Kidney glomerular epithelial cell (primary cell): ENCODE results near the gene IP6K1.
"Not testable (repeated sequence)": the region's sequence is repeated elsewhere in the genome, so short reads cannot be mapped to it uniquely, and the experiment has no call there.

Experiments used
- DNase-seq: peaks from one replicate; lab custom pipeline; 2025; lab: John Stamatoyannopoulos, UW

Gene IP6K1

DNA sequence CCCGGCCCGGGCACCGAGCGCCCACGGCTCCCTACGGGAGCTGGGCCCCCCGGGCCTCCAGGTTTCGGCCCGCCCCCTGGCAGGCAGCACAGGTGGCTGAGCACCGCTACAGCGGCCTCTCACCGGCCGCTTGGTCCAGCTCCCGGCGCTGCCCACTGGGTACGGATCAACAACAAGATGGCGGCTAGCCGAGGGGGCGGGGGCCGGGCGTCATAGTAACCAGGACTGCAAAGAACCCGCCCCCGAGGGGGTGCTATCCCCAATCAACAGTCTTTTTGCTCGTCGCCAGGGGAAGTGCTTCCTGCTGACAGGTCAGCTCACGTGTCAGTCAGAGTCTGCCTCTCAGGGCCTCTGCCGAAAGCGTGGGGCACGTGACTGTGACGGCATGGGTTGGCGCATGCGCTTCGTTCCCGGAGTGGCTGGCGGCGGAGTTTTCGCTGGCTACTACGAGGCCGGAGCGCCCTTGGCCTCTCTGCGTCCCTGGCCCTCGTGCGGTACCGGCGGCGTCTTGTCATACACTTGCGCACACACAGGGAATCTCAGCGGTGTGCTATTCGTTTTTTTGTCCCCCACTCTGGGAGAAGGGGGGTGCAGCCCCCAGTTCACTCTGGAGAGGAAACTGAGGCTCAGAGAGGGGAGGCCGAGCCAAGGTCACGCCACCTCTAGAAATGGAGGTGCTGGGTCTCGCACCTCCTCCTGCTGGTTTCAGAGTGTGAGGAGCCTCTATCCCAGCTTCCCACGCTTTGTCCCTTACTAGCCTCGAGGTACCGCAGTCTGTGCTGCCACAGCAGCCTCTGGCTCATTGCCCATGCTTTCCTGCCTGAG lies at the start of gene IP6K1:
Gene IP6K1, minus strand, starts transcription at position 186 of the 825 bp plus-strand sequence. CDS start 38,502 bp downstream, outside the sequence.
- peak; percentile 99 for DNase-seq

- DNase-seq, result no peak
Observed at GRCh38 chr3:49831341-49831740, 45.0 kb upstream of the IP6K1 start.

GRCh38 chr3:49826016-49826415 lies 39.7 kb upstream of the IP6K1 start:
- no peak for DNase-seq

- not testable (repeated sequence) for DNase-seq
Observed at GRCh38 chr3:49823131-49823530, 36.8 kb upstream of the IP6K1 start.

- peak; percentile 21 for DNase-seq
Observed at GRCh38 chr3:49813497-49814174, 27.3 kb upstream of the IP6K1 start, which contains the start of gene UBA7. TSS of gene UBA7 (minus strand) at chr3:49813953. CDS start at chr3:49813787, 166 bp downstream.

- DNase-seq, result no peak
Observed at GRCh38 chr3:49812916-49813496, 26.7 kb upstream of the IP6K1 start.

DNA sequence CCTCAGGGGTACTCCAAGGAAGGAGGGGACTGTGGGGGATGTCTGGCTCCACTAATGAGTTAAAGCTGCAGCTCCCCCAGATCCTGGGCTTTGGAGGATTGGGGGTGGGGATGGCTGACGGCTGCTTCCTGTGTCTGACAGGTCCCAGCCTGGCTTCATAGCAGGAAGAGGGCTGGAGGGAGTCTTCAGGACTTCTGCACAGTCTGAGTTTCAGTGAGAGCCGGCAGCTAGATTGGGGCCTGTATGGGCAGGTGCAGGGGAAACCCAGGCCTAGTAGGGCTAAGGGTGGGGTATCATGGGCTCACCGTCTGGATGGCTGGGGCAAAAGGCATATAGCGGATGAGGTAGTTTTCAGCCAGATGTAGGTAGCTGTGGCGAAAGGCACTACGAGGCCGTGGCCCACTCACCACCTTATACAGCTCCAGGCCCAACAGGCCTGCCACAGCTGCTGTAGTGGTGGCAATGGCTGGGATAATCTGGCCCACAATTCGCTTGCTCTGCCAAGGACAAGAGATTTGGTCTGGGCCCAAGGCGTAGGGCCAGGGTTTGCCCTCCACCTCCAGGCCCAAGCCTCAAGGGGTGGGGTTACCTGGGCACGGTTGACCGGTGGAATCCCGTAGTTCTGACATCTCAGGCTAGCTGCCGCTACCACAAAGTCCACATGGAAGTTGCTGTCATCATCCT lies 21.2 kb upstream of the IP6K1 start:
- no peak for DNase-seq

GRCh38 chr3:49806850-49807249 lies 20.5 kb upstream of the IP6K1 start:
- no peak for DNase-seq

DNA sequence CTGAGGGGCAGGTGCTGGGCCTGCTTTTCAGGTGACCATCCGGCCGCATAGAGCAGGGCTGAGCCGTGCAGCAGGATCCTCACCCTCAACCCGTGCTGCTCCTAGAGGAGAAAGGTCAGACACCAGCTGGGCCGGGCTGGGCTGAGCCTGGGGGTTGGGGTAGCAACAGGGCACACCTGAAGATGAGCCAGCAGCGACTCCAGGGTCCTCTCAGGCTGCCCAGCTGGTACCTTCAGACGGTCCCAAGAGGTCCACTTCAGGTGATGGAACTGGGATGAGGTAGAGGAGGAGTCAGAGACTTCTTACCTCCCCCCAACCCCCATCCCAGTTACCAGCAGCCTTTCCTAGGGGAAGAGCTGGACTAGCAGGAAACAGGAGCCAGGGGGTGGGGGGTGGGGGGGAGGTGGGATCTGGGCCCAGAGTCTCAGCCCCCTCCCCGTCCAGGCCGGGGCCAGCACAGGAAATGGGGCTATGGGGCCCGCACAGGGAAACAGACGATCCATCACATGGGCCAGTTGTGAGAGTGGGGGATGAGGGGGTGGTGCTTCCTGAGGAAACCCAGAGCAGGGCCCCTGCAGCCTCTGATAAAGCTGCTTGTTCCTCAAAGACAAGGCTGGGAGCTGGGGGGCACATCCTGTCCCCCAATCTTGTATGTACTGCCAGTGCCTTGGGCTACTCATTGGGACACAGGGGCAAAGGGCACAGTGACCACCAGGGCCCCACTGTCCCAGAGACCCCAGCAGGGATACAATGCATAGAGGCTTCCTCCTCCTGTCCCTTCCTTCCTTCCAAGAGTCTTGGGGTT lies 19.8 kb upstream of the IP6K1 start:
- no peak for DNase-seq

DNA sequence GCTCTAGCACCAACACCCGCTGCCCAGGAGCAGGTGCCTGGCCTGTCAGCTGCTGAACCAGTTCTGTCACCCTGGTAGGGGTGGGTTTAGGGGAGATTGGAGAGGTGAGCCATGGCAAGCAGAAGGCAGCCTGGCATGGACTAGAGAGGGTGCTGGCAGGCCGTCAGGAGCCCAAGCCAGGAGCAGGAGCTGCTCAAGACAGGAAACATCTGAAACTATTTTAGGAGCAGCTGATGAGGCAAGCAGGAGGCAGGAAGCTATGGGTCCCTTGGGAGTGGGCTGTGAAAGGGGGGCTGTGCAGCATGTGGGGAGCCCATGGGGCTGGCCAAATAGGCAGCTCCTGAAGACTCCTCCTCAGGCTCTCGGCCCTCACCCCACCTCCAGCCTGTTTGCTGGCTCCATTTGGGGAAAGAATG lies 19.0 kb upstream of the IP6K1 start:
- no peak for DNase-seq

GRCh38 chr3:49804141-49805041 lies 18.0 kb upstream of the IP6K1 start:
- DNase-seq, result no peak

GRCh38 chr3:49803465-49804140 lies 17.3 kb upstream of the IP6K1 start:
- DNase-seq, result no peak

DNA sequence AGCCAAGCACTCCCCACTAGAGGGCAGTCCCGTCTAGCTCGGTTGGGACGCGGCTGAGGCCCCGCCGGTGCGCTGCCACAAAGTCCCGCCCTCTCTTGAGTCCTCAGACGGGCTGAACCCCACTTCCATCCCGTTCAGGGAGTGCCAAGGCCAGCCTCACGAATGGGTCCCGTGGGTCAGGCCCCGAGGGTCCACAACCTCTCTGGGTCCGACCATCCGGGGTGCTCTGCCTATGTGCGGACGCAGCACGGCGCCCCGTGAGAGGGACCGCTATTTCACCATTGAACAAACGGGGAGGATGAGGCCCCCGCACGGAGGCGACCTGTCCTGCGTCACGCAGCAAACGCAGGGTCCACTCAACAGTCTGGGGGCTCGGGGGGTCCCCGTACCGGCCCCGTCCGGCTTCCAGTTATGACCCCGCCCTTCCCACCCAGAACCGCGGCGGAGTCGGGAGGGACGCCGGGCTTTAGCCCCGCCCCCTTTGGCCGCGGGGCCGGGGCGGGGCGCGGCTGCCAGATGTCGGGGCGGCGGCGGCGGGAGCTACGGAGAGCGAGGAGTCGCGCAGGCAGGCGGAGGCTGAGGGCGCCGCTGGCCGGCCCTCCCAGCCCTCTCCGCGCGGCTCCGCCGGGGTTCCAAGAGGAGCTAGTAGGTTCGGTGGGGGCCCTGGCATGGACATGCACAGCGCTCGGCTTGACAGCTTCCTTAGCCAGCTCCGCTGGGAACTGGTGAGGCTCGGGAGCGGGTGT lies 16.6 kb upstream of the IP6K1 start, which contains the start of gene INKA1:
Gene INKA1, plus strand, starts transcription at position 543 of the 746 bp plus-strand sequence. Its CDS starts 132 bp downstream, at position 675.
- peak; percentile 55 for DNase-seq

- DNase-seq, result no peak
Observed at GRCh38 chr3:49801160-49801559, 14.8 kb upstream of the IP6K1 start.

DNA sequence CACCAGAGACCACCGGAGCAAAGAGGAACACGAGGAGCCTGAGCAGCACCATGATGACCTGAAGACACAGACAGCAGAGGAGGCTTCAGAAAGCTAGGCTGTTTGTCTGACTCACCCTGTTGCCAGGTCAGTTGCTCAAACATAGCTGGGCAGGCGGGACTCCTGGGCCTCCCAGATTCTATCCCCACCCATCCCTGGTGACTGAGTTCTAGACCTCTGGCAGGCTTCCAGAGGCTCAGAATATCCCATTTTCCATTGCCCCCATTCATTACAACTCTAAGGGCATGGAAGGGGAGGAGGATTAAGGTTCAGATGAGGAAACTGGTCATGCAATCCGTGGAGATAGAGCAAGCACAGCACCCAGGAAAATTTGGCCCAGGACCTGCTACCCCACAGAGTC lies 13.4 kb upstream of the IP6K1 start, which contains the start of gene CDHR4:
Gene CDHR4, minus strand, starts transcription at position 113 of the 400 bp plus-strand sequence. Its CDS starts 61 bp downstream, at position 52.
- peak; percentile 32 for DNase-seq

DNA sequence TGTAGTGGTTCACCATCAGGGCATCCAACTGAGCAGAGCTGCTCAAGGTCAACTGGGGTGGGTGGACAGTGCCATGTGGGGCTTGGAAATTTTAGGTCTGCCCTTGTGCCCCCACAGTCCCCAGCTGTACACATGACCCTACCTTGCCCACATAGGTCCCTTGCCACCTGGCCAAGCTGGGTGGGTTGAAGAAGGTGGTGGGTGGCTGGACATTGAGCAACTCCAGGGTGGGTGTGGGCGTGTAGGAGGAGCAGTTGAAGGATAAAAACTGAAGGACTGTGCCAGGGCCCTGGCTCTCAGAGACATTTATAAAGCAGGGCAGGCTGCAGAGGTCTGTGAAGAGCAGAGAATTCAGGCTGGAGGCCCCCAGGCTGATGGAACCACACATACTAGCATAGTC lies 12.8 kb upstream of the IP6K1 start:
- DNase-seq, result no peak

GRCh38 chr3:49794926-49795905 lies 8.9 kb upstream of the IP6K1 start:
- no peak for DNase-seq
